ENCODE results near the gene DSCAML1. TPM values are rescaled to one million over a fixed set of nuclear protein-coding genes. Genes with fewer than 3 reads are reported as not detected.

Gene DSCAML1
- total and polyA plus RNA-seq, 4 donors, result 0.18 to 1.5 (median 1.1) TPM

DNA sequence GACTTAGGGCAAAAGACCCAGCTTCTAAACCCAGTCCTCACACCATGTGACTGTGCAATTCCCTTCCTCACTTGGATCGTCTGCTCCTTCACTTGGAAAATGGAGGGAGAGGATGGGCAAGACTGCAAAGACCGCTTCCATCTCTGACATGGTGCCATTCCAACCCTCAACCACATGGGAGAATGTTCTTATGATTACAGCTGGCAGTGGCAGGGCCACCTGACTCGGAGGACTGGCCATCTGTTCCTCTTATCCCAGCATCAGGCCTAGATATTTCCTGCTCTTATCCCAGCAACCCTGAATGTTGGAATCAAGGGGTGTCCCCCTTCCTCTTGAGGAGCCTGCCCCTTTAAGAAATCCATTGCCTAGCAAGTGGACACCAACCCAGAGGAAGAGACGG lies 15.4 kb downstream of the DSCAML1 start:
- Histone ChIP-seq H3K27ac (ENCODE audit: low read depth in 1 of 2, low read length in 1 of 2) (no peak overlapping the region), H3K36me3 (ENCODE audit: control insufficient read depth in 4 of 4, insufficient read depth in 4 of 4, low read length in 4 of 4) (peaks cover 0 to 2% (median 0%) of the 10 kb centered on the region in 4 donors), H3K4me3 (no peak overlapping the region), H3K27me3 (ENCODE audit: control insufficient read depth in 3 of 3, insufficient read depth in 3 of 3, low read length in 2 of 3) (peaks cover 0 to 26% (median 9%) of the 10 kb centered on the region in 3 donors), H3K9me3 (ENCODE audit: control insufficient read depth in 4 of 4, insufficient read depth in 3 of 4, low read length in 3 of 4) (no peaks in the 10 kb centered on the region), H3K9ac (ENCODE audit: insufficient read depth in 1 of 2, low read length in 2 of 2) (no peak overlapping the region), H3K4me1 (ENCODE audit: control insufficient read depth in 5 of 5, insufficient read depth in 5 of 5, low read length in 5 of 5) (no peaks in the 10 kb centered on the region)
- ATAC-seq (ENCODE audit: insufficient read depth, low FRiP score) (no peak), DNase-seq (no peak)
- TF ChIP-seq, protein P1, sequence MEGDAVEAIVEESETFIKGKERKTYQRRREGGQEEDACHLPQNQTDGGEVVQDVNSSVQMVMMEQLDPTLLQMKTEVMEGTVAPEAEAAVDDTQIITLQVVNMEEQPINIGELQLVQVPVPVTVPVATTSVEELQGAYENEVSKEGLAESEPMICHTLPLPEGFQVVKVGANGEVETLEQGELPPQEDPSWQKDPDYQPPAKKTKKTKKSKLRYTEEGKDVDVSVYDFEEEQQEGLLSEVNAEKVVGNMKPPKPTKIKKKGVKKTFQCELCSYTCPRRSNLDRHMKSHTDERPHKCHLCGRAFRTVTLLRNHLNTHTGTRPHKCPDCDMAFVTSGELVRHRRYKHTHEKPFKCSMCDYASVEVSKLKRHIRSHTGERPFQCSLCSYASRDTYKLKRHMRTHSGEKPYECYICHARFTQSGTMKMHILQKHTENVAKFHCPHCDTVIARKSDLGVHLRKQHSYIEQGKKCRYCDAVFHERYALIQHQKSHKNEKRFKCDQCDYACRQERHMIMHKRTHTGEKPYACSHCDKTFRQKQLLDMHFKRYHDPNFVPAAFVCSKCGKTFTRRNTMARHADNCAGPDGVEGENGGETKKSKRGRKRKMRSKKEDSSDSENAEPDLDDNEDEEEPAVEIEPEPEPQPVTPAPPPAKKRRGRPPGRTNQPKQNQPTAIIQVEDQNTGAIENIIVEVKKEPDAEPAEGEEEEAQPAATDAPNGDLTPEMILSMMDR (IDR thresholded peaks at IDR 0.05; ENCODE audit: control extremely low read depth, extremely low read depth), result no peak
- WGBS, 2 donors, result 79 to 88% methylated on average over 4 of the region's 4 CpGs

DNA sequence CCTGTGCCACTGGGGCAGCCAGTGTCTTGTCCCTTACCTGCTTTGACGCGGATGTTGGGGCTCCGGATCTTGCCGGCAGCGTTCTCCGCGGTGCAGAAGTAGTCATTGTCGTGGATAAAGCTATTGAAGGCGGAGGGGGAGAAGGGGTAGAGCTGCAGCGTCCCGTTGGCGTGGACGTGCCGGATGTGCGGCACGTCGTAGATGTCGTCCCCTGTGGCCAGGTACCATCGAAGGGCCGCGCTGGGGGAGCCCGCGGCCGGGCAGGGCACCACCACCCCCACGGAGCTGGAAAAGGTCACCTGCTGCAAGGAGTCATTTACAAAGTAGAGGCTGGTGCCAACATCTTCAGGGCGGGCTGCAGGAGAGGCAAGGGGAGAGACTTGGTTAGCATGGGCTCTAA lies 16.6 kb downstream of the DSCAML1 start:
- Histone ChIP-seq H3K4me3 (no peak overlapping the region), H3K4me1 (ENCODE audit: control insufficient read depth in 5 of 5, insufficient read depth in 5 of 5, low read length in 5 of 5) (no peaks in the 10 kb centered on the region), H3K27ac (ENCODE audit: low read depth in 1 of 2, low read length in 1 of 2) (no peak overlapping the region), H3K36me3 (ENCODE audit: control insufficient read depth in 4 of 4, insufficient read depth in 4 of 4, low read length in 4 of 4) (peaks cover 0 to 2% (median 0%) of the 10 kb centered on the region in 4 donors), H3K27me3 (ENCODE audit: control insufficient read depth in 3 of 3, insufficient read depth in 3 of 3, low read length in 2 of 3) (peaks cover 0 to 28% (median 6%) of the 10 kb centered on the region in 3 donors), H3K9ac (ENCODE audit: insufficient read depth in 1 of 2, low read length in 2 of 2) (no peak overlapping the region), H3K9me3 (ENCODE audit: control insufficient read depth in 4 of 4, insufficient read depth in 3 of 4, low read length in 3 of 4) (peaks cover 0 to 2% (median 0%) of the 10 kb centered on the region in 4 donors)
- WGBS, 2 donors, result 89 to 92% methylated on average over 26 of the region's 26 CpGs
- ATAC-seq (ENCODE audit: insufficient read depth, low FRiP score) (no peak), DNase-seq (no peak)
- TF ChIP-seq, protein P1 (IDR thresholded peaks at IDR 0.05; ENCODE audit: control extremely low read depth, extremely low read depth), result no peak

DNA sequence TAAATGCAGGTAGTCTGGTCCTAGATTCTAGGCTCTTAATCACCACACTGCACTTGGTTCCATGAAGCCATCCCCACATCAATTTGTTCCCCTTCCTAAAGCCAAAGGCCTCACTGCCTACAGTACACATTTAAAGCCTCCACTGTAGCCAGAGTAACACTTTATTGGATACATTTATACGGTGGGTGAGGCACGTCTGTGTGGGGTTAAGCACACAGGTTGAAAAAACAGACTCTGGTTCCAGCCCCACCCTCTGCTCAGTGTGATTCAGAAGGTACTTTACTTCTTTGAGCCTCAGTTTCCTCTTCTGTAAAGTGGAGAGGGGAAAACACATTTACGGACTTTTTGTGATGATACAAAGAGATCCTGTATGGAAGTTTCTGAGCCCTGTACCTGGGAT lies 22.5 kb downstream of the DSCAML1 start:
- 86 to 95% methylated on average over 3 of the region's 3 CpGs for WGBS, 2 donors
- ATAC-seq (ENCODE audit: insufficient read depth, low FRiP score) (no peak), DNase-seq (no peak)
- Histone ChIP-seq H3K9ac (ENCODE audit: insufficient read depth in 1 of 2, low read length in 2 of 2) (no peak overlapping the region), H3K27me3 (ENCODE audit: control insufficient read depth in 3 of 3, insufficient read depth in 3 of 3, low read length in 2 of 3) (peaks cover 0 to 7% (median 0%) of the 10 kb centered on the region in 3 donors), H3K9me3 (ENCODE audit: control insufficient read depth in 4 of 4, insufficient read depth in 3 of 4, low read length in 3 of 4) (peaks cover 0 to 2% (median 0%) of the 10 kb centered on the region in 4 donors), H3K36me3 (ENCODE audit: control insufficient read depth in 4 of 4, insufficient read depth in 4 of 4, low read length in 4 of 4) (no peaks in the 10 kb centered on the region), H3K4me1 (ENCODE audit: control insufficient read depth in 5 of 5, insufficient read depth in 5 of 5, low read length in 5 of 5) (no peaks in the 10 kb centered on the region), H3K4me3 (no peak overlapping the region), H3K27ac (ENCODE audit: low read depth in 1 of 2, low read length in 1 of 2) (no peak overlapping the region)
- TF ChIP-seq, protein P1 (IDR thresholded peaks at IDR 0.05; ENCODE audit: control extremely low read depth, extremely low read depth), result no peak

DNA sequence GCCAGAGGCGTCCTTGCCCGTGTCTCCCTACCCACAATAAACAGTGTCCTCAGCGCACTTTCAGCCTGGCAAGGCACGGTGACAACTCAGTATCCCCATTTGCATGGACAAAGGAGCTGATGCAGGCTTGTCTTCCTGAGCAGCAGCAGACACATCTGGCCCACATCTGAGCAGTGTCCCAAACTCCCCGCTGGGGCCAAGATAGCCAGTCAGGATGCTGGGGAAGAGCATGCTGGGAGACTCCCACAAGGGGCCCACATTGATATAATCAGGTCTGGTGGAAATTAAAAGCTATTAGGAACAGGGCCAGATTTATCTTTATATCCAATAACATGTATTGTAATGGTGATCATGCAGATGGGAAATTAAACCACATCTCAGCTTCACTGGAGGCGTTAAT lies 24.7 kb downstream of the DSCAML1 start:
- DNase-seq (no peak), ATAC-seq (ENCODE audit: insufficient read depth, low FRiP score) (no peak)
- Histone ChIP-seq H3K4me3 (no peak overlapping the region), H3K36me3 (ENCODE audit: control insufficient read depth in 4 of 4, insufficient read depth in 4 of 4, low read length in 4 of 4) (no peaks in the 10 kb centered on the region), H3K27me3 (ENCODE audit: control insufficient read depth in 3 of 3, insufficient read depth in 3 of 3, low read length in 2 of 3) (peaks cover 0 to 10% (median 0%) of the 10 kb centered on the region in 3 donors), H3K9me3 (ENCODE audit: control insufficient read depth in 4 of 4, insufficient read depth in 3 of 4, low read length in 3 of 4) (peaks cover 0 to 2% (median 0%) of the 10 kb centered on the region in 4 donors), H3K9ac (ENCODE audit: insufficient read depth in 1 of 2, low read length in 2 of 2) (no peak overlapping the region), H3K27ac (ENCODE audit: low read depth in 1 of 2, low read length in 1 of 2) (no peak overlapping the region), H3K4me1 (ENCODE audit: control insufficient read depth in 5 of 5, insufficient read depth in 5 of 5, low read length in 5 of 5) (no peaks in the 10 kb centered on the region)
- 91 to 96% methylated on average over 6 of the region's 6 CpGs for WGBS, 2 donors
- TF ChIP-seq, protein P1 (IDR thresholded peaks at IDR 0.05; ENCODE audit: control extremely low read depth, extremely low read depth), result no peak
